NCI-H226 (cell line): Measurements from ENCODE around the gene FAF1.
"Not testable (repeated sequence)": the region's sequence is repeated elsewhere in the genome, so short reads cannot be mapped to it uniquely, and the experiment has no call there.

Experiments
- DNase-seq: peaks from one replicate; pipeline ENCODE4 v3.0.0-alpha.2; 2015

Gene FAF1

DNA sequence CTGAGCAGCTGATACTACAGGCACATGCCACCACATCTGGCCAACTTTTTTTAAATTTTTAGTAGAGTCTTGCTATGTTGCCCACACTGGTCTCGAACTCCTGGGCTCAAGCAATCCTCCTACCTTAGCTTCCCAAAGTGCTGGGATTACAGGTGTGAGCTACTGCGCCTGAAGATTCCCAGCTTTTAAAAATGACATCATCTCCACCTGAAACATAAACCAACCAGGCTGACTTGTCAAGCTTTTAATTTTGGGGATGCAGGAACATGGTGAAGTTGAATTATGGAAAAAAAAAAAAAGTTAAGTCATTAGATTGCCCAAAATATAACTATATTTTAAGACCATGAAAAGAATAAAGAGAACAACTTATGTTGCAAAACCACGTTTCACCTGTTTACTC is 350.6 kb downstream of the FAF1 start:
- no peak for DNase-seq

DNA sequence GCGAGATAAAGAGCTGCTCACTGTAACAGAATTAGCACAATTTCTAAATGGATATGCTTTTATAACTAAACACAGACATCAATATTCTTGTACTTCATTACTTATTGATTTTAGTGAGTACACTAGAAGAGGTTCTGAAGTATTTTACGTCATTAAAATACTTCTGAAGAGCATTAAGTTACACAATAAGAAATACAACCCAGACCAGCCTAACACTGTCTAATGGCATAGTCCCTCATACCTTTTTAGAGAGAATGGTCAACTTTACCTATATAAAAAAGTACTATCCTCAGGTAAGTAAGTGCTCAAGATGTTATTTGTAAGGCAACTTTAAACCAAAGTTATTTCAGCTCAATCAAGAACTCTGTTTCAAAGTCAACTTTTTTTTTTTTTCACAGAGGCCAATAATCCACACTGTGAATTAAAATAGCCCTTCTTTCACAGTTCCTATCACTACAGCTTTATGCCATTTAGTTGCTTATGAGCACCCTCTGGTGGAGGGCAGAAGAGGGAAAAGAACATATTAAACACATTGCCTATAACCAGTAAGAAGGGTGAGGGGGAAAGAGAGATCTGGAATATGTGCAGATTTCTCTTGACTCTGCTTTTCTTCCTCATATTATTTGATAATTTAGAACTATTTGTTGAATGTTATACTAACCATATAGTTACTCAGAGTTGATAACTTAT is 354.7 kb downstream of the FAF1 start:
- DNase-seq: peak; percentile 29

DNA sequence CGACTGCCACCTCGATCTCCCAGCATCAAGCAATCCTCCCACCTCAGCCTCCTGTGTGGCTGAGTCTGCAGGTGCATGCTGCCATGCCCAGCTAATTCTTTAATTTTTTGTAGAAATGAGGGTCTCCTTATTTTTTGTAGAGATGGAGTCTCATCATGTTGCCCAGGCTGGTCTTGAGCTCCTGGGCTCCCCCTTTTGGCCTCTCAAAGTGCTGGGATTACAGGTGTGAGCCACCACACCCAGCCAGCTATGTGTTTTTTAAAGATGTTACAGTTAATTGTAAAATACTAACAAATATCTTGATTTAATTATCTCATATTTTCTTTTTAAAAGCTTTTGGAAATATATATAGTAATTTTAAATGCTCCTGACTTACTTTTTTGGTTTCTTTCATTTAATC is 355.5 kb downstream of the FAF1 start:
- DNase-seq: no peak

DNA sequence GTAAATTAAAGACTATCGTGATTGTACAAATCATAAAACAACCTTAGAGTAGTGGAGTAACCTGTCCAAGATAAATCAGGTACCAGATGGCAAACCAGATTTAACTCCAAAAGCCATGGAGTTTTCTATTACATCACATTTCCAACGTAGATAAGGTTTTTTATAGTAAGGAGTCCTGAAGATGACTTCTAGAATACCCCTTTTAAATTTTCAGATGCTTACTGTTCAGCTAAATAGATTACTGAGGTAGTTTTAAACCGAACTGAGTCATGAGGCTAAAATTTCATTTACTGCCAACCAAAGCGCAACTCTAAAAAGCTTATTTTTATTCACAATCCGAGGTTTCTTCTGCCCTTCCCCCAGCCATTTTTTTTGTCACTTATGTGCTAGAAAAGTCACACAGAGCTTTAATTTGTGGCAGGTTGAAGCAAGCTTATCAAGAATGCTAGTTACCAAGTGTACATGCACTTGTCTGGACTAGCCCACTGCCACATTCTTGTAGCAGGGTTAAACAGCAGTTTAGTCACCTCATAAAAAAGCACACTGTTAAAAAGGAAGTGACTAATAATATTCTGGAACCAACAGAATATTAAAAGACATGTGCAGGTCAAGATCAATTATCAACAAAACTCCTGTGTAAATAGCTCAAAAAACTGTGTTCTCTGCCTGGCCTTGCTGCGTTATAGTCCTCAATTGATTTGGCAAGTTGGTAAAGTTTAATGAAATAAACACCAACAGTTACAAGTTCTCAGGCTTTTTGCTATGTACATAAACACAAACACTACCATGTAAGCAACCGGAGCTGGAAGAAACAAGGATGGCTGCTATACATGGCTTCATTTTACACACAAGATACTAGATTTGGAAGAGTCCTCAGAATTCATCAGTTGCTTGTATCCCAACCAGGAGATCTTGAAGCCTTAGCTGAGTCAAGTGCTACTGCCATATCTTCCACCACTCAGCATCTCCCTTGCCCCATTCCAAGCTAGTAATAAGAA is 356.5 kb downstream of the FAF1 start:
- DNase-seq: peak; percentile 23

DNA sequence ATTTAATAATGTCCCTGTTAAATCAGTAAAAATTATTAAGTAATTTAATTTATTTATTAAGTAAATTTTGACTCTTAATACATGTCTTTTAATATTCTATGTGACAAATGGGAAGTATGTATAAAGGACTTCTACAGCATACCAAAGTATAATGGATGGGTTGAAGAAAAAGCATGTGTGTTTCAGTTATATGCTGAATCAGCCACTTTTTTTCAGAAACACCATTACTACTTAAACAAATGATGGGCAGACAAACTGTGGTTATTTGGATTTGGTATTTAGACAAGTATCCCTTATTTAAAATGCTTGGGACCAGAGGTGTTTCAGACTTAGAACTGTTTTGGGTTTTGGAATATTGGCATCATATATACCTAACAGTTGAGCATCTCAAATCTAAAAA is 360.5 kb downstream of the FAF1 start:
- DNase-seq: no peak

DNA sequence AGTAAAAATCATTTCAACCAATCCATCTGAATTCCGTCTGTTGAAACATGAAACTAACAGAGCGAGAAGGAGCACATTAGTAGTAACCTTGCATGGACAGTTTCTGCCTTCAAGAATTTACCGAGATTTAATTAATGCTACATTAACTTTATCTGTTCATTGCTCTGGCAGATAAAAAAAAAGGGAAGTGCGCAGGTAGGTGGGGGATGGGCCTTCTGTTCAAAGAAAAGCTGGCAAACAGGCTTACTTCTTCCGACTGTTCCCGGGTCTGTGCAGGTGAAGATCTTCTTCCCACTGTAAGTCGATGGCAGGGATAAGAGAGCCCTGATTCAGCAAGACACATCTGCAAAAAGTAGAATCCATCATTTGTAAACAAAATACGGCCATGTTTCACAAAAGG is 364.2 kb downstream of the FAF1 start:
- DNase-seq: no peak

DNA sequence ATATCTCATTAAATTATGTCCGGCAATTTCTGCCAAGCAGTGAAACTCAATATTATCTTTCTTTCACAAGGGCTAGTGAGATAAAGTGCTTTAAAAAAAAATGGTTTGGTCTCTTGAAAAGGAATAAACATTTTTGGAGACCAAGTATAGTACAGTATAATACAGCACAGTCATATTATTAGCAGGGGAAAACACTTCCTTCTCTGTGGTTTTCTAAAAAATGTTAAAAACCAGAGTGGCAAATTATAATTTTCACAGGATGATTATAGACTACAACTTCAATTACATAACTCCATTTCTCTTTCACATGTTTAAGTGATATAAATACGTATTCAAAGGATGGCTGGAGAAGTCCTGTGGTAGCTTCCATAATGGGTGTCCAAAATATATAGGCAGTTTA is 366.6 kb downstream of the FAF1 start:
- DNase-seq: no peak

DNA sequence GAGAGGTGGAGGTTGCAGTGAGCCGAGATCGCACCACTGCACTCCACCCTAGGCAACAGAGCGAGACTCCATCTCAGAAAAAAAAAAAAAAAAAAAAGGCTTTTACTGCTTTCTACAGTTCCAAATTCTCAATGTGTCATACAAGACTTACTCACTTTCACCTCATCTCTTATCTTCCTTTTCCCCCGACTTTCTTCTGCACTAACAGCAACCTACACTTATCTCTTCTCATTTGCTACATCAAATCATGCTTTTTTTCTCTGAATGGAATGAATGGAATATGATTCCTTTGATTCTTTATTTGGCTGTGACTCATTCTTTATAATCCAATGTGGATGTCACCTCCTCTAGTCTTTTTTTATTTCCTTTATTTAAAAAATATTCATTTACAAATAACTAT is 368.5 kb downstream of the FAF1 start:
- DNase-seq: peak; percentile 64

DNA sequence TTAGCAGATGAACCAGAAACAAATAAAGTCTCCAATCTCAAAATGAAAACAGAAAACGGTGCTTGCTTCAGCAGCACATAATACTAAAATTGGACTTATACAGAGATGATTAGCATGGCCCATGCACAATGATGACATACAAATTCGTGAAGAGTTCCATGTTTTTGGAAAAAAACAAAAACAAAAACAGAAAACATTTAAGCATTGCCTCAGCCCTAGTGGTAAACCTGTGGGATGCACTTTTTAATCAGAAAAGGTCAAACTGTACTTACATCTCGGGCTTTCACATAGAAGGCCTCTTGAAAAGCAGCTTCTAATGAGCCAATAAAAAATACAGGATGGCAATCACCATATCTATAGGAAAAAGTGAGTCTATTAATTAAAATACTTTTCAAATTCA is 377.7 kb downstream of the FAF1 start:
- DNase-seq: no peak

DNA sequence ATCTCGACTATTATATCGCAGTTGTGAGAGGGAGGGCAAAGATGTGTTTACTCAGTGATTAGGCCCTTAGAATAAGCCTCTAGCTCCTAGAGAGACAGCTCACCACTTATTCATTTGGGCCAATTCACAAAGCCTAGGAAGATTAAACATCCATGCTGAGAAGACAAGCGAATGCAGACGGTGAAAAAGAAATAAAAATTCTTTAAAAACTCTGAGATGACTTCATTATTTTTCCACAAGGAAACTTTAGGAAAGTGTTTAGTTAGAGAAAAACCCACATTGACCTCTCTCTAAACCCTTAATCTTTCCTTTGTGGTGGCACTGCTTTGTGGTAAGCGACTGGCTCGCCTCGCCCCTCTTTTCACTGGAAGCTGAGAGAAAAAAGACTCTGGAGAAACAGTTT is 390.0 kb downstream of the FAF1 start:
- no peak for DNase-seq

DNA sequence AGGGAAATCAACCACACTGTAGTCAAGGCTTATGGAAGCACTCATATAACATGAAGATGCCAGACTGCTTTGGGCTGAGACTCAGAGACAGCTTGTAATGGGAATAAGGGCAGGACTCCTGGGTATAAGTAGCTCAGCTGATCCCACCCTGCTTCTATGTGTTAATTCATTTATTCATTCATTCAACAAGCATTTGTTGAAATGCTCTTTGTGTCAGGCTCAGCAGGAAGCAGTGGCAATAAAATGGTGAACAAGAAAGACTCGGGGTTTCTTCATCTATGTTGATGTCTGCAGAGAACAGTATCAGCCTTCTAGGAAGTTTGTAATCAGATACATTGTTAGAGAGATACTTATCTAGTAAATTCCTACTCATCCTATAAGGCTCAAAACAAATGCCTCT is 391.3 kb downstream of the FAF1 start:
- DNase-seq: no peak

DNA sequence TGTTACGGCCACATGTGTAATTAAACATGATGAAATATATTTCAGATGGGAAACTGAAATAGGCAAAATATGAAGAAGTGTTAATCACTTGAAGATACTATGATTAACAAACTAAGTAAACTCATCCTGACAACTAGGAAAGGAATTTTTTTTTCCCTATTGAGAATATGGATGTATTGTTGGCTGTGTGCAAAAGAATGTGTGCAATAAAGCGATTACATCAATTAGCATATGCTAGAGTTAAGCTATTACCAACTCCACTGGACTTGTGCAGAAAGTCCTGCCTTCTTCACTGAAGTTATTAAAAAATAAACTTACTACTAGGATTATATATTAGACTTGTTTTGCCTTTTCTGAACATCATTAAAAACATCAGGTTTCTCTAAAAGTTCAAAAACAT is 393.7 kb downstream of the FAF1 start:
- no peak for DNase-seq

DNA sequence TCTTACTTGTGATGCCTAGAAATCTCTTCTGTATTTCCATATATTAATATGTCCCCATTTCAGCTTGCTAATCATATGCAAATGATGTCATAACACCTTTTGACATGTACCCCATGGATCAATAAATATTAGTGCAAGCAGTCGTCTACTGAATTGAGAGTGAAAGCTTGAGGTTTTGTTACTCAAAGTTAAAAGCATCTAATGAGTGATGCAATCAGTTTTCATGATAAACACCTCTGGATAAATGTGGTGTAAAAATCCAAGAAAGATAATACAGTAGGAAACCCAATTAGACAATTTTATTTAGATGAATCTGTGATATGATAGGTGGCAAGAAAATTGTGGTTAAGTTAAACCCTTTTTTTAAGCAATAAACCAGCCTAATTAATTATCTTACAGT is 395.6 kb downstream of the FAF1 start:
- no peak for DNase-seq

DNA sequence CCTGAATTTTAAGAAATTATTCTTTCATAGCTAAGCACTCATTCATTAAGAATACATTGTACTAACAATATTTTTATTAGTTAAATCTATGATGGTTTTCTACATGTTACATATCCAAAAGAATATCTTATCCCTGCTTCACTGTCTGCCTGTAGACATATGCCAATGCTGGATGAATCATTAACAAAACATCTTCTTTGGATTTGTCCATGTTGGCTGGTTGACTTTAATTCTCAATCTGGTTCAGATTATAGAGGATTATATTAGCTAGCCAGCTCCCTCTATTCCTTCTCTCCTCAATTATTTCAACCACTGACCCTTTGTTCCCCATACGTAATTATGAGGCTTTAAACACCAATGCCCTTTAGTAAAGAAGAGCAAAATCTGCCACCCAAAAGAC is 398.0 kb downstream of the FAF1 start:
- no peak for DNase-seq

DNA sequence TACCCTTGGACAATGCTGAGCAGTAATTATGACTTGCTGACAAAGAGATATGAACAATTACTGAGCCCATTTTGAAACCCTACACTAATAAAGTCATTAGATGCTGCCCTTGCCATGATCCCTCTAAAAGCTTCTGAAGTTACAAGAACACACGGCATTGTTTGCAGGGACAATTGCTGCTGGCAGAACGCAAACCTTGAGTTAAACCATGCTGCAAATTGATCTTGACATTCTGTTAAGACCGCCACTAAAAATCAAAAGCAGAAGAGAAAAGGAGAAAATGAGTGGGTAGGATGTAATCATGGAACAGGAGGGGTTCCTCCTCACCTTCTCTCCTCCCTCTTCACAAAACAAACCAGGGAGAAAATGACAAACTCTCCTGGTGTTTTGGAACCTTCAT is 400.6 kb downstream of the FAF1 start:
- DNase-seq: no peak

DNA sequence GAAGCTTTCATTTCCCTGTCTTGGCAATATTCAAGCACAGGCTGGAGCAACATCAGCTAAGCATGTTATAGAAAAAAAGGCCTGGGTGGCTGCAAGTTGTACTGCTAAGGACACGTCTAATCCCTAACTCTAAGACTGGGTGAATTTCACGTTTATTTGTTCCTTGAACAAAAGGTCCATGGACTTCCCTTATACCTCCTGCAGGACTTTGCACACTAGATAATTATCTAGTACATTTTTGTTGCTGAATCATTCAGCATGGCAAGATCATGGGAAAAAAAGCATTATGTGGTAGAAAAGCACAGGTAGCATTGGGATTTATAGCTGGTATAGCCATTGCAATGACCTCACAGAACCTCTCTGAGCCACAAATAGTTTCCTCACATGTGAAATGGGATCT is 406.1 kb downstream of the FAF1 start:
- DNase-seq: no peak

DNA sequence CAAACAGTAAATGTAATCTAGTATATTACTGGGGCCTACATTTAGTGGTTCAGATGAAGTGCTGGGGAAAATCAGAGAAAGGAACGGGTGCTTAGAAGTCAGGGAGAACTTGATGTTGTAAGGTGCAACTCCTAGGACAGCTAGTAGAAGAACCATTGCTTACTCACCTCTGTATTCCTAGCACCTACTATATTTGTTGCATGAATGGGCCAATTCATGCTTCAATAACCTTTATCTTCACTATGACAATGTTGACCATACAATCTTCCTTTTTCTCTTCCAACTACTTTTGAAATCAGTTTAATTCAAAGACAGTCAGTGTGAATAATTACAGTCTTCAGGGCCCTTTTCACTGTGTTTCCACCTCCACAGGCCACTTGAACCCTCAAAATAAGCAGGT is 411.8 kb downstream of the FAF1 start:
- DNase-seq: no peak

DNA sequence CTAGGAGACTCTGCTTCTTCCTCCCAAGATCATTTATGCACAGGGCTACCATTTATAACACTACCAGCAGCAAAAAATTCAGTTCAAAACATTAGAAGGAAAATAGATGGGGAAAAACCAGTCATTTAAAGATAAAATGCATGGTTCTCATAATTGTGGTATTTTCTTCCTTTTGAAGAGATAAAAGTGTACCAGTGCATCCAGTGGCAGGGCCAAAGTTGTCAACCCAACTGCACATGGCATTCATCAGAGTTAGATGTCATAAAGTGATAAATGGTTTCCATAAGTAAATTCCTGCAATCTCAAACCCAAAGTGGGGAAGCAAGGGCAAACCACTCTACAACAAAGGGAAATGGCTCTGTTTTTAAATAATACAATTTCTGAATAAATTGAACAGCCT is 417.7 kb downstream of the FAF1 start:
- DNase-seq: peak; percentile 14

DNA sequence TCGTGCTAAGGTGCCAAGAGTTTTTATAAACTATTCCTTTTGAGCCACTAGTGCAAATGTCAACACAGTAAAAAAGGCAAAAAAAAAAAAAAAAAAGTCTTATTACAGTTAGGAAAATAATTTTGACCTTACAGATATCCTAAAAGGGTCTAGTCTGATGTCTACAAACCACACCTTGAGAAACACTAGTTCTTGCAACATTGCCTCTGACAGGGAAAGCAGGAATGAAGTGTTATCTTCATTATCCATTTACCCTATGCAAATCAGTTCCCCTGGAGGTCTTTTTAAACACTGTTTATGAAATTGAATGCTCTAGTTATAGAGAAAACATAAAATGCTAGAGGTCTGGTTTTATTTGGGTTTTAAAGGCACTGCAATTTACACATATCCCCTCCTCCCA is 421.6 kb downstream of the FAF1 start:
- no peak for DNase-seq

DNA sequence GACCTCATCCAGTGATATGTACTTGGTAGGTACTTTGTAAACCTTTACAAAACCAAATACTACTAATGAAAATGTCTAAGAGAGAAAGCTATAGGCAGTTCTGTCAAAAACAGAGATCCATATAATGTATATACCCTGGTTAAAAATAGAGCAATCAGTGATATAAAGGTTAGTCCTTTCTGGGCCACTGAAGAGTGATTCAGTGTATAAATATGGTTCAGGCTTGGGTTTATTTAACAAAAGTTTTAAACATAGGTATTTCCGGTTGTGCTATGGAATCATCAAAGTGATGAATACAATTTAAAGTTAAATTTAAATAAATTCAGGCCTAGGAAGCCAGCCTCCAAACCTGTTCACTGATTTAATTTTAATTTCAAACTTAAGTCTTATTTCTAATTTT is 428.5 kb downstream of the FAF1 start:
- no peak for DNase-seq

DNA sequence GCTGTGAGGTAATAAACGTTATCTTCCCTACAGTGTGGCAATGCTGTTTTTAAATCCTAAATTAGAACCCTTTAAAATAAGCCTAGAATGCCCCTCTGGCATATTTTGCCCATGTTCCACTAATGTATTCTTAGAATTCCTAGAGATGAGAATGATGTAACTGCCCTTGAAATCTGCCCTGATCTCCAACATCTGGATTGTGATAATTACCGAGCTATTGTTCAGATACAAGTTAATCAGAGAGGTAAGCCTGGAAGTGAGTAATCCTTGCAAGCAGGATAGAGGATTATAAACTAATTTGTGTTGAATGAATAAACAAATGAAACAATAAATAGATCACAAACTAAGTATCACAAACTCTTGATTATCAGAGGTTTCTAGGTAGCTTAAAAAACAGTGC is 429.0 kb downstream of the FAF1 start:
- no peak for DNase-seq

DNA sequence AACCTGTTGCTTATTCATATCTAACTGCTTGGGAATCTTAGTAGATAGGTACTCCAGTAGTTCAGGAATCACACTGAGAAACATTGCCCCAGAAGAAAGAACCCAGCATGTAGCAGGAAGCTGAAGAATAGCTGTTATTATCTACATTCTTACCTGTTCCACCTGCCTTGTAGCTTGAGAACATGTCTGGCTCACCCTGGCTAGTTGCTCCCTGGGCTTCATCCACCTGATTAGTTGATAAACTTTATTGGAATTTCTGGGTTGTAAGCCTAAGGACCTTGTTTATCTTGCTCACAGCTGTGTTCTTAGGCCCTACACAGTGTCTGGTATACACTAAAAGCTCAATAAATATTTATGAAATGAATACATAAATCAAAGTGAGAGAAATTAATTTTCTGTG is 430.6 kb downstream of the FAF1 start:
- no peak for DNase-seq

DNA sequence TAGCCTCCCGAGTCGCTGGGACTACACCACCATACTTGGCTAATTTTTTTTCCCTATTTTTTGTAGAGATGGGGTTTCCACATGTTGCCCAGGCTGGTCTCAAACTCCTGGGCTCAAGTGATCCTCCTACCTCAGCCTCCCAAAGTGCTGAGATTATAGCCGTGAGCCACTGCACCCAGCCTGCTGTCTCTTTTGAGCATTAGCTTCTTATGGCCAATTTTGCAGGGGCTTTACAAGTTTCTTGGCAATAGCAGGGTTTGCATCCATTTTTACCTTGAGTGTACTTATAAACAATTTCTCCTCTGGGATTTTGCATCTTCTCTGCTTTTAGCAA is 432.1 kb downstream of the FAF1 start:
- DNase-seq: not testable (repeated sequence)

DNA sequence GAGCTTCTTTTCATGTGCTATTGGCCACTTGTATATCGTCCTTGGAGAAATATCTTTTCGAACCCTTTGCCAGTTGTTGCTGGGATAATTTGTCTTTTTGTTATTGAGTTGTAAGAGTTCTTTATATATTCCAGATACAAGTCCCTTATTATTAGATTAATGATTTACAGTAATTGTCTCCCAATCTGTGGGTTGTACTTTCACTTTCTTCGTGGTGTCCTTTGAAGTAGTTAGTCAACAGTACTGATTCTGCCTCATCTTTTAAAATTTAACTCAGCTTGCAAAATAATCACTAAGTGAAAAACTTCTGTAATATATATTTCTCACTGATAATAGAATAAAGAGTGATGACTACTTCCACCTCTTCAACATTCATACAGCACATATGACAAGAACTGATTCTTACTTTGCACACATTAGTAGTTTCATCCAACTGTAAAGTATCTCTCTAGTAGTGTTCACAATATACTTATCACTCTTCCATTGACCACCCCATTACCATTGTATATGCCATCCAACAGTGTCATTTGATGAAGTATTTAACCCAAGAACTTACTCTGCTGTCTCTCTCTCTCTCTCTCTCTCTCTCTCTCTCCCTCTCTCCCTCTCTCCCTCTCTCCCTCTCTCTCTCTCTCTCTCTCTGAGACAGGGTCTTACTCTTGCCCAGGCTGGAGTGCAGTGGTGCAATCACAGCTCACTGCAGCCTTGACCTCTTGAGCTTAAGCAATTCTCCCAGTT is 432.6 kb downstream of the FAF1 start:
- no peak for DNase-seq
